Hepatocyte (in vitro differentiated cells): ENCODE results near the gene AVEN. TPM values are rescaled to one million over a fixed set of nuclear protein-coding genes. Genes with fewer than 3 reads are reported as not detected.

Source experiments
- DNase-seq: peaks from one replicate; pipeline ENCODE4 v3.0.0-alpha.2; 2016; ENCODE audit warnings: low spot score
- H2AFZ ChIP-seq: fragments of 200-600 bp; sonication (generic); 2 replicates; pipeline ENCODE4 v1.6.0; 2016; ENCODE audit warnings: antibody characterized with exemption, mild to moderate bottlenecking
- H3K27ac ChIP-seq: fragments of 200-600 bp; sonication (generic); 2 replicates; pipeline ENCODE4 v1.5.1; 2016; ENCODE audit warnings: mild to moderate bottlenecking
- H3K27me3 ChIP-seq: fragments of 200-600 bp; sonication (generic); 2 replicates; pipeline ENCODE4 v1.6.1; 2016
- H3K36me3 ChIP-seq: fragments of 200-600 bp; sonication (generic); replicated peaks from 2 replicates; pipeline ENCODE4 v1.5.1; 2016; ENCODE audit warnings: low read depth; ENCODE audit not compliant: insufficient read depth
- H3K4me1 ChIP-seq: fragments of 200-600 bp; sonication (generic); 2 replicates; pipeline ENCODE4 v1.5.1; 2016; ENCODE audit warnings: mild to moderate bottlenecking, moderate library complexity; ENCODE audit not compliant: insufficient read depth
- H3K4me2 ChIP-seq: fragments of 200-600 bp; sonication (generic); 2 replicates; pipeline ENCODE4 v1.6.0; 2016
- H3K4me3 ChIP-seq: fragments of 200-600 bp; sonication (generic); 2 replicates; pipeline ENCODE4 v1.5.1; 2016; ENCODE audit warnings: mild to moderate bottlenecking
- H3K79me2 ChIP-seq: fragments of 200-600 bp; sonication (generic); 2 replicates; pipeline ENCODE4 v1.6.0; 2017; ENCODE audit warnings: mild to moderate bottlenecking
- H3K9me2 ChIP-seq: fragments of 200-600 bp; sonication (generic); replicated peaks from 2 replicates; pipeline ENCODE4 v1.6.0; 2017; ENCODE audit warnings: mild to moderate bottlenecking; ENCODE audit not compliant: insufficient read depth
- H3K9me3 ChIP-seq: fragments of 200-600 bp; sonication (generic); 2 replicates; pipeline ENCODE4 v1.5.1; 2016; ENCODE audit warnings: low read depth, mild to moderate bottlenecking
- H4K20me1 ChIP-seq: fragments of 200-600 bp; sonication (generic); 2 replicates; pipeline ENCODE4 v1.6.0; 2016; ENCODE audit warnings: mild to moderate bottlenecking; ENCODE audit not compliant: insufficient read depth, poor library complexity, severe bottlenecking
- EZH2 ChIP-seq: fragments of 200-600 bp; sonication (generic); IDR thresholded peaks from 2 replicates; pipeline ENCODE4 v1.6.1; 2016; ENCODE audit warnings: antibody characterized with exemption, mild to moderate bottlenecking, borderline replicate concordance
- EZH2phosphoT487 ChIP-seq: fragments of 200-600 bp; sonication (generic); IDR thresholded peaks from one replicate; pipeline ENCODE4 v1.6.1; 2018; ENCODE audit warnings: antibody characterized with exemption, mild to moderate bottlenecking, low read depth, moderate library complexity; ENCODE audit not compliant: unreplicated experiment, severe bottlenecking
- WGBS: methylation state at CpG from one replicate; pipeline ENCODE4 v1.1.6; 2016; ENCODE audit warnings: low lambda C conversion rate; ENCODE audit errors: missing lambda C conversion rate; 5-methylcytosine and 5-hydroxymethylcytosine counted together
- polyA plus RNA-seq: library from polyadenylated mRNA; unstranded; fragments of >200 nt; fragmentation: Nextera tagmentation; extraction: Ambion mirVana; gene quantifications from 2 replicates; pipeline ENCODE4 v1.2.1, GENCODE V29; 2016
- total RNA-seq: library from RNA; depleted of rRNA; stranded (reverse); fragments of >200 nt; gene quantifications from 2 replicates; pipeline ENCODE4 v1.2.3, GENCODE V29; 2014
- TF ChIP-seq, protein P1 (sequence below): fragments of 200-600 bp; sonication (generic); IDR thresholded peaks from 2 replicates; pipeline ENCODE4 v1.5.1; 2016; ENCODE audit warnings: antibody characterized with exemption, mild to moderate bottlenecking; ENCODE audit not compliant: poor library complexity

Gene AVEN
- total and polyA plus RNA-seq, 2 experiments from 2014 or later = 14.8 to 16.4 TPM

DNA sequence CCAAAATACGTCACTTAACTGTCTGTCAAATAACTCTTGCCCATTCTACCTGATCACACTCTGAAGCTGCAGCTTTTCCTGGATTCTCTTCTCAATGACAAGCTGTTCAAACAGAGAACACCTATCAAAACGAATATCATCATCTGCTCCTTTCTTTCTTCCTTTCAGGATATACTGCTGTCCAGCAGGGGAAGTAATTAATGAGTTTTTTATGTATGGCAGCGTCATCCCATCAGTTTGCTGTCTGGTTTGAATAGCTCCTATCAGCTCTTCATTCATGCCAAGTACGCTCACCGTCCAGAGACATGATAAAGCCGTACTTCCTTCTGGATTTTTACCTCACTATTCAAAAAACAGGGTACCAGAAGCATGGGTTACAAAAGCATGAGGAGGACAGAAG, 70.8 kb downstream of the AVEN start, which contains the start of gene CHRM5:
Gene CHRM5, plus strand, starts transcription at position 274 of the 400 bp plus-strand sequence. CDS start 94,221 bp downstream, outside the sequence.
- Histone ChIP-seq H3K79me2 (no peaks in the 10 kb centered on the region), H3K4me1 (no peaks in the 10 kb centered on the region), H2AFZ (no peak within 1 kb of the TSS), H3K4me2 (peak within 1 kb of the TSS; percentile 54), H3K27ac (no peak within 1 kb of the TSS), H4K20me1 (no peaks in the 10 kb centered on the region), H3K27me3 (no peaks in the 10 kb centered on the region), H3K4me3 (no peak within 1 kb of the TSS), H3K9me2 (no peaks in the 10 kb centered on the region), H3K9me3 (no peaks in the 10 kb centered on the region), H3K36me3 (no peaks in the 10 kb centered on the region)
- no peak for DNase-seq
- TF ChIP-seq EZH2 (no peak), EZH2phosphoT487 (no peak)
- TF ChIP-seq, protein P1, sequence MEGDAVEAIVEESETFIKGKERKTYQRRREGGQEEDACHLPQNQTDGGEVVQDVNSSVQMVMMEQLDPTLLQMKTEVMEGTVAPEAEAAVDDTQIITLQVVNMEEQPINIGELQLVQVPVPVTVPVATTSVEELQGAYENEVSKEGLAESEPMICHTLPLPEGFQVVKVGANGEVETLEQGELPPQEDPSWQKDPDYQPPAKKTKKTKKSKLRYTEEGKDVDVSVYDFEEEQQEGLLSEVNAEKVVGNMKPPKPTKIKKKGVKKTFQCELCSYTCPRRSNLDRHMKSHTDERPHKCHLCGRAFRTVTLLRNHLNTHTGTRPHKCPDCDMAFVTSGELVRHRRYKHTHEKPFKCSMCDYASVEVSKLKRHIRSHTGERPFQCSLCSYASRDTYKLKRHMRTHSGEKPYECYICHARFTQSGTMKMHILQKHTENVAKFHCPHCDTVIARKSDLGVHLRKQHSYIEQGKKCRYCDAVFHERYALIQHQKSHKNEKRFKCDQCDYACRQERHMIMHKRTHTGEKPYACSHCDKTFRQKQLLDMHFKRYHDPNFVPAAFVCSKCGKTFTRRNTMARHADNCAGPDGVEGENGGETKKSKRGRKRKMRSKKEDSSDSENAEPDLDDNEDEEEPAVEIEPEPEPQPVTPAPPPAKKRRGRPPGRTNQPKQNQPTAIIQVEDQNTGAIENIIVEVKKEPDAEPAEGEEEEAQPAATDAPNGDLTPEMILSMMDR = no peak
- 65% methylated on average over 6 of the region's 6 CpGs for WGBS

DNA sequence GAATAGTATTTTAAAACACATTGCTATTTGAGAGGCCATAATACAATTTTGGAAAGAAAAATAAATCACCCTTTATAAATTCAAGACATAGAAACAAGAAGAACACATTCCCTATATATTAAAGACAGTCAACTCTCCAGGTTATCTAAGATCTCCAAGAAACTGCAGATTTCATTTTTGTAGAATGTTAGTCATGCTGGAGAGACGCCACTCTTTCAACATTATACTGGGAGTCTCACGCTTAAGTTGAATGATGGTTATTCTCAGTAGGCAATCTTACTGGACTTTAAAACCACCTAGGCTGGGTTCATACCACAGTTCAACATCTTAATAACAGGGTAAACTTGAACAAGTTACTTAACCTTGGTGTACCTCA, 74.4 kb downstream of the AVEN start:
- DNase-seq = no peak
- H3K4me1 ChIP-seq = no peaks in the 10 kb centered on the region
- H2AFZ ChIP-seq = no peak overlapping the region
- H3K79me2 ChIP-seq = no peaks in the 10 kb centered on the region
- no peaks in the 10 kb centered on the region for H3K27me3 ChIP-seq
- H3K36me3 ChIP-seq = no peaks in the 10 kb centered on the region
- H3K9me2 ChIP-seq = no peaks in the 10 kb centered on the region
- H4K20me1 ChIP-seq = no peaks in the 10 kb centered on the region
- TF ChIP-seq, protein P1 = no peak
- no peak for TF ChIP-seq EZH2phosphoT487
- TF ChIP-seq EZH2 = no peak
- WGBS = 93% methylated on average over 2 of the region's 2 CpGs
- H3K4me2 ChIP-seq = no peak overlapping the region
- no peaks in the 10 kb centered on the region for H3K9me3 ChIP-seq
- H3K27ac ChIP-seq = no peak overlapping the region
- no peak overlapping the region for H3K4me3 ChIP-seq

DNA sequence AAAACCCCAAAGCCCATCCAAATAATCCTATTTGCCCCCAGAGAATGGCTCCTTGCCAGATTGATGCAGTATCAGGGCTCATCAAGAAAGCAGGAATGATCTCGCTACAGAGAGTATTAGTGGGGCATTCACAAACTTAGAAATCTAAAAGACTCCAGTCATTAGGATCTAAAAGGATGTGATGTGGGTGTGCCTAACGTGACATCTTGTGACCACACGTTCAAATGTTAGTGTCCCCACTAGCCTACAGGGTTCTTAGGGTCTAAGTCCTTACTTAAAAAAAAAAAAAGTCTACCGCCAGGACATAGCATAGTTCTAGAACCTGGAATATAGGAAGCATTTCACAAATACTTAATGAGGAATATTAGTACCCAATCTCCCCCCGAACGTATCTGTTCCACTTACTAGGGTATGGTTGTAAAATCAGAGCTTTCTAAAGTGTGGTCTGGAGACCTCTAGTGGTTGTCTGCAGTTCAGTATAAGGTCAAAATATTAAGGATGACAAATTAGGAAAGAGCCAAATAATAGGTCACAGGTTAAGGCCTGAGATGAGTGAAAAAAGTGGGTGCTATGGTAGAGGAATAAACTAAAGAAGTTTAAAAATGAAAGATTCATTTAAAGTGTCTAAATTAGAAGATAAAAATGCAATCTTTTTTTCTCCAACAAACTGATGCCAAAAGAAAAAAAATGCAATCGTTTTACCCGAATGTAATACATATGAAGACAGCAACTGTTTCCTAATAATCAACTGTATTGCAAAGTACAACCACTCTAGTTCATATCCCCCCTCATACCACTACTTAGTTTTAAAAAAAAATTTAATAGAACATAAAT, 75.0 kb downstream of the AVEN start:
- Histone ChIP-seq H3K9me3 (no peaks in the 10 kb centered on the region), H3K79me2 (no peaks in the 10 kb centered on the region), H3K4me3 (no peak overlapping the region), H3K27me3 (no peaks in the 10 kb centered on the region), H3K27ac (no peak overlapping the region), H3K4me1 (no peaks in the 10 kb centered on the region), H3K4me2 (no peak overlapping the region), H3K36me3 (no peaks in the 10 kb centered on the region), H4K20me1 (no peaks in the 10 kb centered on the region), H3K9me2 (no peaks in the 10 kb centered on the region), H2AFZ (no peak overlapping the region)
- 58% methylated on average over 8 of the region's 8 CpGs for WGBS
- peak; percentile 35 for DNase-seq
- TF ChIP-seq, protein P1 = peak; percentile 70
- TF ChIP-seq EZH2phosphoT487 (no peak), EZH2 (no peak)
